ENCODE measurements around the gene RNGTT.

- TF ChIP-seq EZH2 (IDR thresholded peaks at IDR 0.05; ENCODE audit: low read depth) (no peak), CTCF (conservative IDR thresholded peaks at IDR 0.05) (no peak)
Measured at GRCh38 chr6:88712243-88712936, 251.0 kb downstream of the RNGTT start.
